Hepatocyte (in vitro differentiated cells): ENCODE data around the gene RAB43.

ENCODE experiments used
- CTCF ChIP-seq: fragments of 200-600 bp; sonication (generic); IDR thresholded peaks from 2 replicates; pipeline ENCODE4 v1.5.1; 2016; ENCODE audit warnings: antibody characterized with exemption, mild to moderate bottlenecking; ENCODE audit not compliant: poor library complexity
- EZH2 ChIP-seq: fragments of 200-600 bp; sonication (generic); IDR thresholded peaks from 2 replicates; pipeline ENCODE4 v1.6.1; 2016; ENCODE audit warnings: antibody characterized with exemption, mild to moderate bottlenecking, borderline replicate concordance

- TF ChIP-seq CTCF (no peak), EZH2 (no peak)
Measured at GRCh38 chr3:129101370-129102138, 20.1 kb downstream of the RAB43 start.
